ENCODE measurements around the gene JAKMIP2.

Gene JAKMIP2

DNA sequence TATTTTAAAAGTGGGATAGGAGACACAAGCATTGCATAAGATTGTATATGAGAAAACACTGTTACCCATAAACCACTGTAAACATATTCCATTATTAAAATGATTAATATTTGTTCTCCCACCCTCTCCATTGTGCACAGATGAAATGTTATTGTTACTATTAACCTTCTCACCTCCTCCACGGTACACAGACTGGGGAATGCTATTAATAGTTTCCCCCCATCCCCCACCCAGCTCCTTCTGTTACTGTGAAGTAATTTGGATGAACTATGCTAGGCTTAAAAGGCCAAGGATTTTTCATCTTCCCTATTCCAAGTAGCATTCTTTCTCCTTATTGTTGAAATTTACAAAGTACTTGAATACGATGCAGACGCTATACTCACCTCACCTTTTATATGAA lies 91.4 kb downstream of the JAKMIP2 start:
- no peak for DNase-seq

DNA sequence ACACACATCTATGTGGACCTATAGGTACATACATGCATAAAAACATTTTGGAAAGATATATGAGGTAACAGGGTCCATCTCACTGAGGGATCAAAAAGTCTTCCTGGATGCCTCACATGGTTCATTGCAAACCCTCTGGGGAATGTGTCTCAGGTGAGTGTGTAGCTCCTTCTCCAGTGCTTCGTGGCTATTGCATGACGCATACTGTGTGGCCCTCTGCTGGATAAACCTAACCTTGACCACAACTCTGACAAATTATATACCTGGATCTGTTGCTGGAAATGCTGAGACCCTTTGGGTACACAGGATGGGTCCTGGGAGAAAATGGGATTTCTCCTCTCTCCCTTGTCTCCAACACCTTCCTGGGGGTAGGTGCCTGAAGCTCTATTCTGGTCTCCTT lies 91.9 kb downstream of the JAKMIP2 start:
- DNase-seq = no peak

DNA sequence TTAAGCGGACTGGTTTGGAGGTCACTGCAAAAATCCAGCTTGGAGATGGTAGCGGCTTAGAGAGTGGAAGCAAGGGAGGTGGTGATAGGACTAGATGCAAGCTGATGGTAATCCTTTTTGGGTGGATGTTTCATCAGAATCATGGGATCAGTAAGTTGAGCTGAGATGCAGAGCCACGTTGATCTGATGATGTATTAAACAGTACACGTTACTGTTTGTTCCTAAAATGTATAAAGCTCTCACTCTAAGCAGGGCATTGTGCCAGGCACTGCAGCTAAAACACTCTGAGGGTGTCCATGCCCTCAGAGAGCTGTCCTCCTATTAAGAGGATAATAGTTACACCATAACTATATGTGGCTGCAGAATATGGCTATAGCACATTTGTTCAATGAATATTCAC lies 93.1 kb downstream of the JAKMIP2 start:
- no peak for DNase-seq

DNA sequence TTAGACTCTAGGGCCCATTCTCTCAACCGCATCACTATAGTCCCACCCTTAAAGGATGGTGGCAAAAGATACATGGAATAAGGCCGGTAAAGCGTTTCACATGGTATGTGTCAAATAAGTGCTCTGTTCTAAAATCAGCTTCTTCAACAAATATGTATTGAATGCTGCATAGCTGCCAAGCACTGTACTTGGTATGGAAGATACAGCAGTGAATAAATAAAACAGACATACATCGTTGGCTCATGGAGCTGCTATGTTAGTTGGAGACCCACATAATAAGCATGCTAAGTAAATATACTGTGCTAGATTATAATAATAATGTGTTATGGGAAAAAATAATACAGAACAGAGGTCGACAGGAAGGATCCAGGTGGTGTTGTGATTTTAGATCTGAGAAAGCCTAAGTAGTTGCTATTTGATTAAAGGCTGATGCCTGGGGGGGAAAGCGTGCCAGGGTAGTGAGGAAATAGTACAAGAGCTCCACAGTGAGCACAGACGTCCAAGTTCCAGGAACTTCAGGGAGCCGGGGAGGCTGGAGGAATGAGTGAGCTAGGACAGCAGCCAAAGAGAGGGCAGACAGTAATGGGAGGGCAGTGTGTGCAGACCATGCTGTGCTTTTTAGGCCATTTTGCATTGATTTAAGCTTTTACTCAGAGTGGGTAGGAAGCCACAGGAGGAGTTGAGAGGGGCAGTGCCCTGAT lies 93.7 kb downstream of the JAKMIP2 start:
- DNase-seq = no peak

DNA sequence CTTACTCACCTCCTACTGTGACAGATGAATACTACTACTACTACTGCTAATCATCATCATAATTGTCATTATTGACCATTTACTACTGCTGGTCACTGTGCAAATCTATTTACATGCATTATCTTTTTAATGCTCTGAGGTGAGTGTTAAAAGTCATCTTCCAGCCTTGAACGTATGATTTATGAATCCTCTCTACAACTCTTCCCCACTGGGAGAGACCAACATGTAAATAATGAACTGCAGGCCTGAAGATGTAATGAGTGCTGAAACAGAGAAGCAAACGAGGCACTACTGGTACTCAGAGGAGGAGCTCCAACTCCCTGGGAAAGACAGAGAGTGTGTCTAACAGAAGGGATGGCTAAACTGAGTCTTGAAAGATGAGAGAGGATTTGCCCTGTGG lies 95.4 kb downstream of the JAKMIP2 start:
- no peak for DNase-seq

DNA sequence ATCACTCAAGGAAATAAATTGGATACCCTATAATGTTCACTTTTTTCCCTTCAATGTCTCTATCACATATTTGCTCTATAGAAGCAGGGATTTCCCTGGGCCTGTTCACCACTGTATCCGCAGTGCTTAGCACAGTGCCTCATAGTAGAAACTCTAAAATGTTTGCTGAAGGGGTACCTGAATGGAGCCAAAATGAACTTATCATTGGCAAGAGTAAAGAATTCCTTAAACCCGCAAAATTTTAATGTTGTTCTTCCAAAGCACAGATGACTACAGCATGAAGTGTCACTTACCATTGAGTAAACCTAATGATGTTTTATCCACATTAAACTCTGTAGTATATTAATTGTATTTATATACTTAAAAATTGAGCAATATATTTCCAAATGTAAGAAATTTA lies 96.1 kb downstream of the JAKMIP2 start:
- no peak for DNase-seq

DNA sequence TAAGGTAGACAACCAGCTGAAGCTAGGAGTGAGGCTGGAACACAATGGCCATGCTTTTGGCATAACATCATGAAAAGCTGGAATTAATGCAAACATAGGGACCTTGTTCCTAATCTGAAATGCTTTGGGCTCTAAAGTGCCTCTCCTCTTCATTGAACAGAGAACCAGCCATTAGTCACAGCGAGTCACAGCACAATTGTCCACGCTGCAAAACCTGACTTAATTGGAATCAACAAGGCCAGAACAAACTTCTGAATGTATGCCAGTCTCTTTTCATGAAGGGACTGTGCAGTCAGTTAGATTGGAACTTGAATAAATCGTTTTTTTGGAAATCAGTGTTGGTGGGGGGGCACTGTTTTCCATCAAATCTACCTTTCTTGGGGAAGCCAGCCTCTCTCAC lies 96.5 kb downstream of the JAKMIP2 start:
- no peak for DNase-seq

DNA sequence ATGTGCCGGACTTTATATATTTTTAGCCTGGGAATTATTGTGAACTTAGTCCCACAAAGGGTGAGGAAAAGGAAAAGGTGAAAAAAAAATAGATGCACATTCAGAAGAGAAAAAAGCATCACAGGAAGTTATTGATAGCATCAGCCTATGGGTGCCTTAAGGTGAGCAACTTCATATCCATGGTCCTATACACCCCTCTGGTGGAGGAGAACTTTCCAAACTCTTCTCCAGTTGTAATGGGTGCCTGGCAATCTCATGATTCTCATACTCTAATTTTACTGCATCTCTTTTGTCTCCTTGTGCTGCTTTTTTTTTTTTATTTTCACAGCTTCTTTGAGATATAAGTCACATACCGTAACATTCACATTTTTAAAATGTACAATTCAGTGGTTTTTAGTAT lies 107.4 kb downstream of the JAKMIP2 start:
- DNase-seq = no peak

DNA sequence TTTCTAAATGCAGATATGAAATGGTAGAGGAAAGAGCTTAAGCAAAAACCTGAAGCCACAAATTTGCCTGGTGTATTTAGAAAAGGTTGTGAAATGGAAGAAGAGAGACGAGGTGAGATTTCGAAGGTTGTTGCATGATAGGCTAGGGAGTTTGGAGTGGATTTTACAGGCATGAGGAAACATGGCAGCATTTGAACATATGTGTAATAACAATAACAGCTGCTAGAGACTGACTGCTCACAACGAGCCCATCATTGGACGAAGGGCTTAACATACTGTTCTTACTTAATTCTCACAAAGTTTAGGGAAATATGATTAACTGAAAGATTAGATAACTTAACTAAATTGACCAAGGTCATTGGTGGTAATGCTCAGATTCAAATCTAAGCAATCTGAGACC lies 108.1 kb downstream of the JAKMIP2 start:
- DNase-seq = no peak

DNA sequence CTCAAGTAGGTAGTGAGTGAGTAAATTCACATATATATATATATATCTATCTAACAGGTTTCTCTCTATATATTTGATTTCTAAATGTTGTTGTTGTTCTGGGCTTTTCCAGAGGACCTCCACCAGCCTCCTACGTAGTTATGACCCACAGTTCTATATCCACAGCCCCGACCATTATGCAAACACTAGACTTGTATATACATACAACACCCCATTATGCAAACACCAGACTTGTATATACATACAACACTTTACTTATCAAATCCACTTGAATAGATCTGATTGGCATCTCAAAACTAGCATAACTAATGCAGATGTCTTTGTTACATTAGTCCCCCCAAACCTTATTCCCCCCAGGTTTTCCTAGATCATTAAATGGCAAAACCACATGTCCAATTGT lies 108.7 kb downstream of the JAKMIP2 start:
- DNase-seq = no peak

DNA sequence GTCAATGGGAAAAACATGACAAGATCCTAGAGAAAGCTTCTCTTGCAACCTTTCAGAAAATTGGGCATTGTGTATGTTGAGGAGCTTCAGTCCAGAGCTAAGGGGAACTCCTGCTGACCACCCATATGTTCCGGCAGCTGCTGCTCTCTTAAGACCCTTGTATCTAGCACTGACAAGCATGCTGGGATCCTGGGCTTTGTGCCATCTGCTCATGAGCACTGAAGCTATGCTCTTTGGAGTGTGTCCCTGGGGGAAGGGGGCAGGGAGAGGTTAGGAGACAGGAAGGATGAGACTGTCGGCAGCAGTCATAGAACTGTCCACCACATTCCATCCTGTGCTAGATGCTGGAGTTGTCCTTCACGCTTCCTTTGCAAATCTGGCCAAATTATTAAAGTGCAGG lies 109.3 kb downstream of the JAKMIP2 start:
- no peak for DNase-seq

DNA sequence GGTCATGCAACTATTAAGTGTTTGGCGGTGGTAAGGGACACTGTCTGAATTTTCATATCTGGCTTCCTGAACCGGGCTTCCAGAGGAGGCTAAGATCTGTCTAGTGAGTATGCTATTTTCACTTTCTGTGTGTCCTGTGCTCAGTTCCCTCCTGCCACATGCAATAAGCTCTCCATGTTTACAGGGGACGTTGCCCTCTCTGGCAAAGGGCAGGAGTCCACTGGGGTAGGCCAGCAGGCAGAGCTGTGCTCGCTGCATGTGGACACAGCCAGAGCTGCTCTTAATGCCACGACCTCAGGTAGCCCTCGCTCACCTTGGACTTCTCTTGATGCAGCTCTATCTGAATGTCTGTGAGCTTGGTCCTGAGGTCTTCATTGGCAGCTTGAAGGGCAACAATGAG lies 111.2 kb downstream of the JAKMIP2 start:
- no peak for DNase-seq

DNA sequence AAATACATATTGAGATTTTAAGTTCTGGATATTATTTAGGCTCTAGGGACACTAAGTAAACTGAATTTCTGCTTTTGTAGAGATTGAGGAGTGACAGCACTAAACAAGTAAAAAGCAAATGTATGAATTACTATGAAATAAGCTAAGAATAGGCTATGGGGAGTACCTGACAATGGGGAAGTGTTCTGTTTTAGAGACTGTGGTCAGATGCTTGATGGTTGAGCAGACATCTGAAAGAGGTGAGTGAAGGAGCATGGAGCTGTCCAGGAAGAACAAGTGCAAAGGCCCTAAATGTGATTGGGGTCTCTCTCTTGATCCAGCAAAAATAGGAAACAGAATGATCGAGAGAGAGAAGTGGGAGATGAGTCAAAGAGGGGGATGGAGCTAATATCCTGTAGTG lies 111.7 kb downstream of the JAKMIP2 start:
- no peak for DNase-seq

DNA sequence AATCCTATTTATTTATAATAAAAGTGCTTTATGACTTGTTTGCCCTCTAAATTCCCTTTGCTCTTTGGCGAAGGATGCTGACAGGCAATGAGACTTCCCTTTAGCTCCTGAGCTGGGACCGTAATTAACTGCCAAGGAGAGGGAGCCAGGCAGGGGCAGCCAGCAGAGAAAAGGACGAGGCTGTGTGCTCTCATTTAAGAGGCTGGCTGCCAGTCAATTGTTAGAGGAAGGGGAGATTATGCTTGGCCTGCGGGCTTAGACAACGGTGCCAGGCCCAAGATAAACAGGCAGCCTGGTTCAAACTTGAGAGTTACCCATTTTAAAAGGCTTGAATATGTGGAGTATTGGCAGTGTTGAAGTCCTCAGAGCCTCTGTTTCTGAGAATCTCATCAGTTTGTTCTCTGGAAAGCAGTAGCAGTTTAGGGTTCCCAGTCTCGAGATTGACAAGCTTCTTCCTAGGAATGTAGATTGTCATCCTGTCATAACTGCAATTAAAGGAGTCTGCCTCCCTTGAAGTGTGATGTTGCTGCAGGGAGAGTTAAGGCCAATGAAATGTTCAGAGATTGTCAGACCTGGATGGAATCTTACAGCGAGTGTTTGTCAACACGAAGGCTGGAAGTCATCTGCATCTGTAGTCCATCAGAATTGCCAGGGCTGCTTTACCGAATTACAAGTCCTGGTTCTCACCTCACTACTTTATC lies 113.2 kb downstream of the JAKMIP2 start:
- no peak for DNase-seq

DNA sequence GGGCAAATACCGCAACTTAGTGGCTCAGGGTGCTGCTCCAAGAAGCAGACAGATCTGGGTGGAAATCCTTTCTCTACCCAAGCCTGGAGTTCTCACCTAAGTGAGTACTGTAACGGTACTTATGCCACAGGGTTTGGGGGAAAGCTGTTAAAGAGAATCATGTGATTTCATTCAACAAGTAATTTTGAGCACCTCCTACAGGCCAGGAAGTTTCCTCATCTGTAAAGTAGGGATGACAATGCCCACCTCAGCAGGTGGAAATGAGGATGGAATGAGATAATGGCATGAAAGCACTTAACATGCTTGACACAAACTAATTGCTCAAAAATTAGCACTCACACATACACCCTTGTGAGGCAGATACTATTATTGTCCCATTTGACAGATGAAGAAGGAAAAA lies 114.1 kb downstream of the JAKMIP2 start:
- no peak for DNase-seq

DNA sequence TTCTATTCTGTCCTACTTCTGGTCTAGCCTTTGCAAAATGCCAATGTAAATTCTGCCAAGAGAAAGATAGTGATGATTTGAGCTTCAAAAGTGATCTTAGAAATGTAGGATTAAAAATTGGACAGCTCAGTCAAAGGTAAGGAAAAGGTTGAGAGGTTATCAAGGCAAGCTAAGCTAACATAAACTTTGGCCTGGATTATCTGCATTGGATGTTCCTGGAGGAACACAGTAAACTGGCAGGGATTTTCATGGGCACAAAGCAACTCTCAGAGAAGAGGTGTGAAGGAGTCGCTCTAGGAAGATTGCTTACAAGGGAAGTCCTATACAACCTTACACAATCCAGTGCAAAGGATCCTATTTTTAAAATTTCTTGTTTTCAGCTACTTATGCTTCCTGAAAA lies 115.2 kb downstream of the JAKMIP2 start:
- no peak for DNase-seq

DNA sequence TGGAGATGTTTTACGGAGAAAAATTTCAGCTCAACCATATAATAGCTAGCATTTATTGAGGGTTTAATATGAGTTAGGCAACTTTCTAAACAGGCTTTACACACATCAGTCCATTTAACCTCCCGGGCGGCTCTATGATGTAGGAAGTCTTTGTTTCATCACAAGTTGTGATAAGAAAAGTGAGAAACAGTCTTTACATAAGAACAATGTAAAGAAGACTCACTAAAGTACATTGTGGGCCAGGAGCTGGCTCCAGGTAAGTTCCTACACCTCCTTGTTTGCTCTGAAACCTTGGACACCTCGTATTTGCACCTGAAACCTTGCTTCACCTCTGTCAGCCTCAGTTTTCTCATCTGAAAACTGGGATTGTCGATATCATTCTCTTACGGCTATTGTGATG lies 116.1 kb downstream of the JAKMIP2 start:
- no peak for DNase-seq

DNA sequence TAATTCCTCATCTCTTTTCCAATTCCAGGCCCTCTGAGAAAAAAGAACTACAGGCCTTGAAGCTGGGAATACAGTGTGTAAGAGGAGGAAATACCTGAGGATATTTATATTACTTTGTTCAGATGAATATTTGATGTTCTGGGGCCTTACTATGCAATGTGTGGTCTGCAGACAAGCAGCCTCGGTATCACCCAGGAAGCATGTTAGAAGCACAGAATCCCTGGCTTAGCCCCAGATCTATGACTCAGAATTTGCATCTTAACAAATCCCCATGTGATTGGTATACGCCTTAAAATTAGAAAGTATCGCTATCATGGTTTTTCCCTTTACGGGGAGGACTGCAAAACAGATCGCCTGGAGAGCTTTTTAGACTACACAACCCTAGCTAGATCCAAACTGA lies 121.0 kb downstream of the JAKMIP2 start:
- no peak for DNase-seq

DNA sequence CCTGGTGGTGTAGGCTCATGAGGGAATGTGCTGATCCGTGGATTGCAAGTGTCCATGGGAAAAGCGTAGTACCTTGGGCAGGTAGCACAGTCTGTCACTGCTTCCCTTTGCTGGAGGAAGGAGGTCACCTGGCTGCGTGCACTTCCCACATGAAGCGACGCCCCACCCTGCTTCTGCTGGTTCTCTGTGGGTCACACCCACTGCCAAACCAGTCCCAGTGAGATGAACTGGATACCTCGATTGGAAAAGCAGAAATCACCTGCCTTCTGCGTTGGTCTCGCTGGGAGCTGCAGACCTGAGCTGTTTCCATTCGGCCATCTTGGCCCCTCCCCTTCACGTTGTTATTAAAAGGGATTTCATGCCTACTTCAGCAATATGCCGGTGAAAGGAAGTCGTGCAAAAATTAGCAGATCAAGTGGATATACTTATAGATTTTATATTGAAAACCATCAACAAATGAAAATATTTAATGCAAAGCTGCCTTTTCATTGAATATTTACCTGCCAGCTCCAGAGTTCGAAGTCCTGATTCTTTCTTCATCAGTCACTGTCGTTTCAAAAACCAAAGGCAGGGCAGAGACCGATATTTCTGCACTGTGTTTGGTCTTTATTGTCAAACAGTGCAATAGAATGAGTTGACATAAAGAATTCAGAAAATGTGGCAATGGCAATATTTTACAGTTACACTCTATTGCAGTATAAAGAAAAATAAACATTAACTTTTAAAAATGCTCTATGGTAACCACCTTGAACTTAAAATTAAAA lies 123.2 kb downstream of the JAKMIP2 start:
- no peak for DNase-seq

DNA sequence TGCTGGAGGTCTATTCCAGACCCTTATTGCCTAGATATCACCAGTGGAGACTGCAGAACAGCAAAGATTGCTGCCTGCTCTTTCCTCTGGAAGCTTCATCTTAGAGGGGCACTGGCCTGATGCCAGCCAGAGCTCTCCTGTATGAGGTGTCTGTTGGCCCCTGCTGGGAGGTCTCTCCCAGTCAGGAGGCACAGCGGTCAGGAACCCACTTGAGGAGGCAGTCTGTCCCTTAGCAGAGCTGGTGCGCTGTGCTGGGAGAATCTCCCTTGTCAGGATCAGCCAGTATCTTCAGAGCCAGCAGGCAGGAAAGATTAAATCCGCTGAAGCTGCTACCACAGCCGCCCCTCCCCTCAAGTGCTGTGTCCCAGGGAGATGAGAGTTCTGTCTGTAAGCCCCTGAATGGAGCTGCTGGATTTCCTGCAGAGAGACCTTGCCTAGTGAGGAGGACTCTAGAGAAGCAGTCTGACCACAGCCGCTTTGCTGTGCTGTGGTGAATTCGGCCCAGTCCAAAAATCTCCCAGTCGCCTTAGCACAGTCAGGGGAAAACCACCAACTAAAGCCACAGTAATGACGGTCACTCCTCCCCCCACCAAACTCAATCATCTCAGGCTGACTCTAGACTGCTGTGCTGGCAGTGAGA lies 124.1 kb downstream of the JAKMIP2 start:
- DNase-seq = no peak

DNA sequence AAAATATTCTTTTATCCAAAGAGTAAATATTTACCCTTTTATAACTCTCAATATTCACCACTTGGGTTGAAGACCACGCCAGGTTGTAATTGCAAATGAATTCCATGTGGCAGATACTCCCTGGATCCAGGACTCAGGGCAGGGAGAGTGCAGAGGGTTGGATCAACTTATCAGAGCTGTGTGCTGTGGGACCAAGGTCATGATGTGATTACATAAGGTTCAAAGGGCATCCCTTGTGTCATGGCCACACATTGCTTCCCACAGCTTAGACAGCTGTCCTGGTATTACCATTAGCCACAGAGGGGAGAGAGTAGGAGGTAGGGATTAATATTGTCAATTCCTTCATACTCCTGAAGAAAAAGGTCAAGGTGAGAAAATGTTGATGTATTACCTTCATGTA lies 133.9 kb downstream of the JAKMIP2 start:
- no peak for DNase-seq

DNA sequence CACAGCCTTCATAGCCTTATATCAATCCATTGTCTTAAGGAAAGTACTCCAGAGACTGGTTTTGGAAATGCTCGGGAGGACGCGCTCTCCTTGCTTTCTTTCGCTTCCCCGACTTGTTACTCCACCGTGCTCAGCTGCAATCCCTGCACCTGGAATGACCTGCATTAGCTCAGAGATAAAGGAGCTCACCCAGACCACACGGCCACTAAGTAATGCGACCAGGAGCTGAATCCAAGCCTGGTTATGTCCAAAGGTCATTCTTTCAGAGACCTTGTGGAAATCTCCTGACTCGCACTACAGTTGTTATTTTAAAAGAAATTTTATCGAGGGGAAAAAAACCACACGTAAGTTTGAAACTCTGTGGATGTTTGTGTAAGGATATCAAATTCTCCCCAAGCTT lies 137.3 kb downstream of the JAKMIP2 start:
- DNase-seq = no peak

DNA sequence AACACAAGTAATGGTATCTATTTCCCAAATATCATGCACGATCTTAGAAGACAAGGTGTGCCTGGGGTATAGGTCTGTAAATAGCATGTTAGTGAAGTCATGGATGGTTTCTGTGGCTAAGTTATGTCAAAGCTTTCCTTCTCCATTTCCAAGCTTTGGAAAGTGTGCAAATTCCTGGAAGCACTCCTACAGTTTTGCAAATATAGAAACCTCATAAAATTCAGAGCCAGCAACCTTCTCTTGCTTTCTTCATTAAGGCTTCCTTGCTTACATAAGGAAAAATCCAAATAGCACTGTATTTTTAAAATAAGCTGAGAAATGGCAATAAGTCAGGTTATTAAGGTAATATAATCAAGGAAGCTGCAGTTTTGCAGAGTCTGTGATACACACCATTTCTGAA lies 138.1 kb downstream of the JAKMIP2 start:
- DNase-seq = no peak

DNA sequence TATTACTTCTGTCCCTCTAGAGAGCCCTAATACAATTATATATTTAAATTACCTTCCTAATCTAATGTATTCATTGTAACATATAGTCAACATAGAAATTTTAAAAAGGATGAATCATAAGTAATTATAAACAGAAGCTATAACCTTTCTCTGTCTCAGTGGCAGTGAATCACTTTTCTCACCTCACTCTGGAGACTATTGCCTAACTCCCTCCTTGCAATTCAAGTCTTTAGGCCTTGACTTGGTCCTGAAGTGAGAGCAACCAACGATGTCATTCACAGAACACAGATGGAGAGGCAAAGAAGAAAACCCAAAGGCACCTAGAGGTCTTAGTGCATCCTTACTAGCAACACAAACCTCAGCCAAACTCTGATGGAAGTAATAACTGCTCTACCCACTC lies 139.4 kb downstream of the JAKMIP2 start:
- no peak for DNase-seq

Data from activated CD4-positive, alpha-beta T cell treated with anti-CD3 and anti-CD28 coated beads, Interleukin-2, amount 50 U/mL, for 48 hours (primary cell).